T-helper 2 cell treated with Interferon-gamma antibody and Interleukin-4, amounts not matched to agents 5 μg/mL and 100 μg/mL, for 36 hours (primary cell): ENCODE data around the gene KCNIP1.

Source experiments
- DNase-seq: peaks from one replicate; pipeline ENCODE4 v3.0.0; 2021; ENCODE audit warnings: low spot score
- H3K27ac Mint-ChIP-seq: one replicate; pipeline ENCODE4 v1.8.0; 2021; ENCODE audit warnings: mild to moderate bottlenecking, mixed read lengths
- H3K27me3 Mint-ChIP-seq: one replicate; pipeline ENCODE4 v1.8.0; 2021; ENCODE audit warnings: low read depth, mixed read lengths
- H3K36me3 Mint-ChIP-seq: one replicate; pipeline ENCODE4 v1.8.0; 2021; ENCODE audit warnings: low read depth, mixed read lengths
- H3K4me1 Mint-ChIP-seq: one replicate; pipeline ENCODE4 v1.8.0; 2021; ENCODE audit warnings: low read depth, mixed read lengths
- H3K4me3 Mint-ChIP-seq: one replicate; pipeline ENCODE4 v1.8.0; 2022; ENCODE audit warnings: mild to moderate bottlenecking, moderate library complexity, mixed read lengths
- H3K9me3 Mint-ChIP-seq: one replicate; pipeline ENCODE4 v1.8.0; 2021; ENCODE audit warnings: mixed read lengths

The KCNIP1 gene

GRCh38 chr5:170636801-170637477, 133.1 kb downstream of the KCNIP1 start:
- Mint-ChIP-seq H3K9me3 (no peaks in the 10 kb centered on the region), H3K36me3 (no peaks in the 10 kb centered on the region), H3K4me3 (no peak overlapping the region), H3K27me3 (peaks cover 7% of the 10 kb centered on the region), H3K4me1 (peaks cover 8% of the 10 kb centered on the region), H3K27ac (no peak overlapping the region)
- no peak for DNase-seq

GRCh38 chr5:170638051-170638450, 134.2 kb downstream of the KCNIP1 start:
- Mint-ChIP-seq H3K4me1 (peaks cover 6% of the 10 kb centered on the region), H3K27ac (no peak overlapping the region), H3K4me3 (no peak overlapping the region), H3K9me3 (no peaks in the 10 kb centered on the region), H3K36me3 (no peaks in the 10 kb centered on the region), H3K27me3 (peaks cover 4% of the 10 kb centered on the region)
- DNase-seq: no peak

DNA sequence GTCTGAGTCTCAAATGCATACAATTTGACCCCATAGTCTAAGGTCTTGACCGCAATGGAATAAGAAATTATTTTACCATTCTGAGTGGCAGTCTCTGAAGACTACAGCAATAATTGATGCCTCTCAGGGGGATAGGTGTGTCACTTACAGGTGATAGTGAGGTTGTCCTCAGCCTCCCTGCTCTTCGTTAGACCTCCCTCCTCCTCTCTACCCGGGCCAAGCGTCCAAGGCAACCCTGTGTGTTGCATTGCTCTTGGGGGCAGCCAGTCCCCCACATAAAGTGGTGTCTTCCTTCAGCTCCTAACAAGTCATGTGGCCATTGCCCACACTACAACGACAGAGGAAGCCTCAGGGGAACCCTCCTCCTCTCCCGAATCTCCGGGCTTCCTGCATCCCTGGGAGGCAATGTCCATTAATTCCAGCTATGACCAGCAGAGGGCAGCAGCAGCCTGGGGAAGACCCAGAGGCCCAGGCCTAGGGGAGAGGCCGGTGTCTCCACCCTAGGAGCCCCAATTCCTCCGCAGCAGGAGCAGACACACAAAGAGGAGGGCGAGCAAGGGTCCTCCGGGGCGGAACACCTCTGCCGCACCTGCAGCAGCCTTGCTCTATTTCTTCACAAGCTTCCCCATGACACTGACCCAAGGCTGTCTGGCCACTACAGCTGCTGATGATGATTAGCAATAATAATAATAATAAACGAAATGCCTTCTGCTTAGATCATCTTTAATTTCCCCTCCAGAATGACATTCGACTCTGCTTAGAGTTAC, 134.8 kb downstream of the KCNIP1 start:
- H3K4me3 Mint-ChIP-seq: no peak overlapping the region
- no peaks in the 10 kb centered on the region for H3K9me3 Mint-ChIP-seq
- H3K4me1 Mint-ChIP-seq: peaks cover 3% of the 10 kb centered on the region
- DNase-seq: peak; percentile 16
- H3K36me3 Mint-ChIP-seq: no peaks in the 10 kb centered on the region
- H3K27me3 Mint-ChIP-seq: peaks cover 3% of the 10 kb centered on the region
- no peak overlapping the region for H3K27ac Mint-ChIP-seq

DNA sequence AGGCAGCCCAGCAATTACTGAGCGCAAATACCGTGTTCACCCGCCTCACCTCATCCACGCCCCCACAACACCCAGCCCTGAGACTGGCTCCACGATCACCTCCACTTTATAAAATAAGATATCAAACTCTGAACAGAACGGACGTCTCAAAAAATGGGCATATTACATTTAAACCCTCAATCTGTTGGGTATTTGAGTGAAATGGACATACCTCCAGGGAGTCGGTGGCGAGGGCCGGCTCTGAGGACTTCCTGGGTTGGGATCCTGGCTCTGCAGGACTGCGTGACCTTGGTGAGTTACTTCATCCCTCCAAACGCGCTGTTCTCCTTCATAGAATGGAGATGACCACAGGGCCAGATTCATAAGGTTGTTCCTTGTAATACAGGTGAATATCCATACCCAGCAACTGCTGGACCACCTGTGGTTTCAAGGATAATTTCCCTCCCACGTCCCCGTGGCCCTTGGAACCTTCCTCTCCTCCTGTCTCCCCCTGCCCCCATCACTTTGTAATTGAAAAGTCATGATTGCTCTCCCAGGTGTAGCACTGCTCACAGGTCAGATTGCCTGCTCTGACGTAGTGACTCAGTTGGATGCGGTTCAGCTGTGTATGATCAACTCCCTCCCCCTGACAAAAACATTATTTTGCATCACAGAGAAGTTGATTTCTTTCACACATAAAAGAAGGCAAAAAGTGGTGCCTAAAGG, 135.6 kb downstream of the KCNIP1 start:
- Mint-ChIP-seq H3K36me3 (no peaks in the 10 kb centered on the region), H3K4me1 (no peaks in the 10 kb centered on the region), H3K9me3 (no peaks in the 10 kb centered on the region), H3K27ac (no peak overlapping the region), H3K4me3 (no peak overlapping the region), H3K27me3 (peaks cover 4% of the 10 kb centered on the region)
- no peak for DNase-seq

DNA sequence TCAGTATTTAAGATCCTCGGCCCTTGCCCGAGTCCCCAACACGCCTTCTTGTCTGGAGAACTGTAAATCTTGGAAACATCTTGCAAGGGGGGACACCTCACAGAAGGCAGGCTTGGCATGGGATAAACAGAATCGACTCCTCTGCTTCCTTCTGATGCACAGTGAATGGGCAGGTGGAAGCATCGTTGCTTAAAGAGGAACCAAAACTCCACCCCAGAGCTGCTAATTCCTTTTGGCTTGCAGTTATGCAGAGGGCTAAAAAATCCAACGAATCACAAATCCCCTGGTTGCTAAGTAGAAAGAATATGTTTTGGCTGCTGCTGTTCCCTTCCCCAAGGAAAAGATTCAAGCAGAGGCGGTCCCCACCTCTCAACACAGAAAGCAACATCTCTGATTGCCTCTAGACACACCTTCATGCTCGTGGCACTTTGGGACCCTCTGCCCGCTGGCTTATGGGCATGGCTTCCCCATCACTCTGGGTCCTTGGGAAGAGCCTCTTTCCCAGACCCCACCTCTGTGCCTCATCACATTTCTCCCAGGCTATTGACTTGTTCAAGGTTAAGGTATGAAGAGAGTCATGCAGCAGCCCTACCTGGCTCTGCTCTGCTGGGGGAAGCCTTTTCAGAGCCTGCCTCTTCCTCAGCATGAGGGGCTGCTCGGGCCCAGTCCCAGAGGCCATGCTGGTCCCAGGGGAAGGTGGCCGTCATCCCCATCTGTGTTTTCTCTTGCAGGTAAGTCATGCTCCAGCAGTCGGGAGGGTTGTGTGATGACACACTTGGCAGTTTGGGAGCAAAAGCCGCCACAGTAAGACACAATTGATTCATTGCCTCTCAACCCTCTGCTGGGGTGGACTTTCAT, 137.1 kb downstream of the KCNIP1 start:
- Mint-ChIP-seq H3K36me3 (no peaks in the 10 kb centered on the region), H3K27ac (no peak overlapping the region), H3K9me3 (no peaks in the 10 kb centered on the region), H3K27me3 (peaks cover 13% of the 10 kb centered on the region), H3K4me1 (no peaks in the 10 kb centered on the region), H3K4me3 (no peak overlapping the region)
- no peak for DNase-seq

GRCh38 chr5:170641589-170642031, 137.8 kb downstream of the KCNIP1 start:
- Mint-ChIP-seq H3K27ac (no peak overlapping the region), H3K9me3 (no peaks in the 10 kb centered on the region), H3K4me1 (no peaks in the 10 kb centered on the region), H3K27me3 (peaks cover 19% of the 10 kb centered on the region), H3K4me3 (no peak overlapping the region), H3K36me3 (no peaks in the 10 kb centered on the region)
- no peak for DNase-seq

DNA sequence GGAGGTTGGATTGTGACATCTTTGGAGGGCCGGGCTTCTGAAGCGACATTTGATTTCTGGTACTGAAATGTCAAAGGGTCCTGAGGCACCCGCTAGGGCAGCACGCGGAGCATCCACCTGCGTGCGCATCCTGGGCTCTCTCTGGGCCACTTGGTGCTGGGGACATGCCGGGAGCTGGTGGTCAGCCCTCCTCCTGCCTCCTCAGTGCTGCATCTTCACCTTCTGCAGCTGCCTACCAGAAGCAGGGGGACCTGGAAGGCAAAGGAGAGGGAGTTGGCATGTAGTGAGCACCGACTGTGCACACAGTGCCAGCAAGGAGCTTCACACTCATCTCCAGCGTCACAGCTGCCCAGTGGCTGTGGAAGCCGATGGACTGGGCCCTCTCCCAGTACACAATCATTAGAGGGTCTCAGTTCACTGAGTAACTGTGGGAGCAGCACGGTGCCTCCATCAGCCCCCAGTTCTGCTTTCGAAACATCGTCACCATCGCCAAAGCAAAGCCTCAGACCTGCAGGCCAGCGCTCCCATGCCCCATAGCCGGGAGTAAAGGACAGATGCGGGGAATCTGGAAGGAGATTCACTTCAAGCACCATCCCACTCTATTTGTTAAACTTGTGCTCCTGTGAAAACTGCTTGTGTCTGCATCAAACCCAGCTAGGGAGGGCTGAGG, 138.4 kb downstream of the KCNIP1 start:
- no peaks in the 10 kb centered on the region for H3K9me3 Mint-ChIP-seq
- H3K4me3 Mint-ChIP-seq: no peak overlapping the region
- H3K4me1 Mint-ChIP-seq: no peaks in the 10 kb centered on the region
- no peaks in the 10 kb centered on the region for H3K36me3 Mint-ChIP-seq
- no peak overlapping the region for H3K27ac Mint-ChIP-seq
- no peak for DNase-seq
- peaks cover 21% of the 10 kb centered on the region for H3K27me3 Mint-ChIP-seq

- DNase-seq: no peak
- H3K27ac Mint-ChIP-seq: no peak overlapping the region
- no peaks in the 10 kb centered on the region for H3K4me1 Mint-ChIP-seq
- H3K4me3 Mint-ChIP-seq: no peak overlapping the region
- peaks cover 26% of the 10 kb centered on the region for H3K27me3 Mint-ChIP-seq
- H3K9me3 Mint-ChIP-seq: no peaks in the 10 kb centered on the region
- no peaks in the 10 kb centered on the region for H3K36me3 Mint-ChIP-seq
Observed at GRCh38 chr5:170642776-170643436, 139.1 kb downstream of the KCNIP1 start.

GRCh38 chr5:170643591-170643990, 139.8 kb downstream of the KCNIP1 start:
- no peaks in the 10 kb centered on the region for H3K9me3 Mint-ChIP-seq
- H3K27me3 Mint-ChIP-seq: peaks cover 28% of the 10 kb centered on the region
- no peak overlapping the region for H3K4me3 Mint-ChIP-seq
- H3K36me3 Mint-ChIP-seq: no peaks in the 10 kb centered on the region
- H3K27ac Mint-ChIP-seq: no peak overlapping the region
- DNase-seq: no peak
- H3K4me1 Mint-ChIP-seq: no peaks in the 10 kb centered on the region

DNA sequence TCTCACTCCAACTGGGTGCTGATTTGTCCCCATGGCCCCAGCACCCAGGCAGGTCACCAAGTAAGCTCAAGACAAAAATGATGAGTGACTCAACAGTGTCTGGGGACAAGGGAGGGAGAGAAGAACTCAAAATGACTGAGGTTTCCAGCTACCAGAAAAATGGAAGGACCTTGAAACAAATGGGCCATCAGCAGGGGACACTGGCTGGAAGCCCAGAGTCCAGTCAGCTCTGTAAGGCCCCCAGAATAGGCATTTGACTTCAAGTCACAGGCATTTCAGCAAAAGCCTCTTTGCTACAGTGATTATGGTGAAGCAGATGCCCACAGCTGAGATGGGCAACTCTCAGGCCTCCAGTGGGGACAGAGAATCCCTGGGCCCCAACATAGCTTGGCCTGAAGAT, 140.7 kb downstream of the KCNIP1 start:
- H3K36me3 Mint-ChIP-seq: no peaks in the 10 kb centered on the region
- no peak overlapping the region for H3K4me3 Mint-ChIP-seq
- H3K4me1 Mint-ChIP-seq: no peaks in the 10 kb centered on the region
- DNase-seq: no peak
- no peaks in the 10 kb centered on the region for H3K9me3 Mint-ChIP-seq
- H3K27me3 Mint-ChIP-seq: peaks cover 28% of the 10 kb centered on the region
- no peak overlapping the region for H3K27ac Mint-ChIP-seq

DNA sequence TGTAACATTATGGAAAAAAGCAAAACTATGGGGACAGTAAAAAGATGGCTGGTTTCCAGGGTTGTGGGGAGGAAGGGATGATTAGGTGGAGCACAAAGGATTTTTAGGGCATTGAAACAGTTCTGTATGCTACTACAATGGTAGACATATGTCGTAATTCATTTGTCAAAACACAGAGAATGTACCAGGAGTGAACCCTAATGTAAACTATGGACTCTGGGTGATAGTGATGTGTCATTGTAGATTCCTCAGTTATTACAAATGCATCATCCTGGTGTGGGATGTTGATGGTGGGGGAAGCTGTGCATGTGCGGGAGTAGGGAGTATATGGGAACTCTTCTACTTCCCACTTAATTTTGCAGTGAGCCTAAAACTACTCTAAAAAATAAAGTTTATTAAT, 144.7 kb downstream of the KCNIP1 start:
- DNase-seq: no peak
- Mint-ChIP-seq H3K27ac (no peak overlapping the region), H3K9me3 (no peaks in the 10 kb centered on the region), H3K4me1 (no peaks in the 10 kb centered on the region), H3K27me3 (peaks cover 31% of the 10 kb centered on the region), H3K4me3 (no peak overlapping the region), H3K36me3 (no peaks in the 10 kb centered on the region)

DNA sequence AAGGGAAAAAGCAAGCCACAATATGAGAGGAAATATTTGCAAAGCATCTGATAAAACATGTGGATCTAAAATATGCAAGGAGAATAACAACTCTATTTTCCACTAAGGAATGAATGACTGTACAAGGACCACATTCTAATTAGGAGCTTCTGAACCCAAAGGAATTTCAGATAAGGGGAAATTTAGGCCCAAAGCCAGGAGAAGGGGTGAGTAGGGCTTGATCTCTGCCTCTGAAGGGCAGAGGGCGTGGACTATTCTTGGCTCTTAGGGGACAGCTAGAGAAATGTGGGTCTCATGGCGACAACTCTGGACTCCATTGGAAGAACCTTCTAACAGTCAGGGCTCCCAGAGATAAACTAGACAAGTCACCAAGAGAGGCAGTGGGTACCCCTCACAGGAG, 147.0 kb downstream of the KCNIP1 start:
- H3K9me3 Mint-ChIP-seq: no peaks in the 10 kb centered on the region
- H3K4me3 Mint-ChIP-seq: no peak overlapping the region
- H3K27ac Mint-ChIP-seq: no peak overlapping the region
- no peak for DNase-seq
- H3K36me3 Mint-ChIP-seq: no peaks in the 10 kb centered on the region
- H3K4me1 Mint-ChIP-seq: no peaks in the 10 kb centered on the region
- peaks cover 19% of the 10 kb centered on the region for H3K27me3 Mint-ChIP-seq
